G401.6 (cell line): ENCODE data around the gene AQP2.
A peak's percentile ranks its signal among the peaks of the same experiment; 100 is the strongest.

ENCODE experiments used
- FAIRE-seq: peaks from 2 replicates; lab custom pipeline; 2012; peaks lifted over from hg19 to GRCh38; lab: Jason Lieb, UNC

The AQP2 gene

DNA sequence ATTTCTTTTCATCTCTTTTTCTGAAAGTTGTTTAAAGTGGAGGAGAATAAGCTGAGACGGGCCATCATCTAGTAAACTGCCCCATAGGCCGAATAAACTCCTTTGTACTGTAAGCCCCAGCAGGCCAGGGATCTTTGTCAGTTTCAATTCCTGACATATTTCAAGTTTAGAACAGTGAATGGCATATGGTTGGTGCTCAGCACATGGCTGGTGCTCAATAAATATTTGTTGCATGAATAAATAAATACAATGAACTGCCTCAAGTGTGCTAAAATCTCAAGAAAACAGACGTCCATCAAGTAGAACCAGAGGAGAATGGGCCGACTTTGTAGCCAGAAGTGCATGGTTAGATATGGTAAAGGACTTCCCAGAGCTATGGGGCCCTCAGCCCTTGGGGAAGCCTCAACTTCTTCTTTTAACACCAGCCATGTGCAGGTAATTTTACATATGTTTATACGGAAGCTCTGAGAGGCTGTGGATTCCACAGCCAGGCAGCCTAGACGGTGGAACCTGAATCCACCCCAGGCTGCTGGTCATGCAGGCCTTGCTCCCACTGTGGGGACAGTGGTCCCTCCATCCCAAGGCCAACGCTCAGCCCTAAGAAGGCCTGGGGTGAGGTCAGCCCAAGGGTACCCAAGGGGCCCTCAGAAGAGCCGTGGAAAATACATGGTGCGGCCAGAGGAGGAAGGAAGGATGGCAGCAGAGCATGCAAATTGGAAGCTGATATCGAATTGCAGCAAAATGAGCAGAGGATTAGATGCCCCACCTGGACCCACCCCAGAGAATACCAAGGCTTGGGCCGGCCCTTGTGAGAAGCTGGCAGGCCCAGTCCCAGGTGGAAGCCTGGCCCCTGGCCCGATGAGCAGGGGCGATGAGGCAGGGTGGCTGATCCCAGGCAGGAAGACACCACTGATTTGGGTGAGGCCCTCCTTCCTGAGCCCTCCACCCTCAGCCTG, 8.7 kb upstream of the AQP2 start:
- no peak for FAIRE-seq

DNA sequence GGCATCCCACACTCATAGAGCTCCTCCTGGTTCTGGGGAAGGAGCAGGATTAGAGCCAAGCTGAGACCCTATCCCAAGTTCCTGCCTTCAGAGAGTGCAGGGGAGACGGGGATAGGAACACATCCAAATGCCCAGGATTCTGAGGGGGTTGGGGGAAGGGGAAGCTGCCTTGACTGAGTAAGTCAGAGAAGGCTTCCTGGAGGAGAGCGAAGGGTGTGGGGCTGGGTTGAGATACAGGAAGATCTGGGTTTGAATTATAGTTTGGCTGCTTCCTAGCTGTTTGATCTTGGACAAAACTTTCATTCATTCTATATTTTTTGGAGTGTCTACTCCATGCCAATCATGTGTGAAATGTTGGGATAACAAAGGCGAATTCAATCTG, 8.0 kb upstream of the AQP2 start:
- FAIRE-seq: no peak

DNA sequence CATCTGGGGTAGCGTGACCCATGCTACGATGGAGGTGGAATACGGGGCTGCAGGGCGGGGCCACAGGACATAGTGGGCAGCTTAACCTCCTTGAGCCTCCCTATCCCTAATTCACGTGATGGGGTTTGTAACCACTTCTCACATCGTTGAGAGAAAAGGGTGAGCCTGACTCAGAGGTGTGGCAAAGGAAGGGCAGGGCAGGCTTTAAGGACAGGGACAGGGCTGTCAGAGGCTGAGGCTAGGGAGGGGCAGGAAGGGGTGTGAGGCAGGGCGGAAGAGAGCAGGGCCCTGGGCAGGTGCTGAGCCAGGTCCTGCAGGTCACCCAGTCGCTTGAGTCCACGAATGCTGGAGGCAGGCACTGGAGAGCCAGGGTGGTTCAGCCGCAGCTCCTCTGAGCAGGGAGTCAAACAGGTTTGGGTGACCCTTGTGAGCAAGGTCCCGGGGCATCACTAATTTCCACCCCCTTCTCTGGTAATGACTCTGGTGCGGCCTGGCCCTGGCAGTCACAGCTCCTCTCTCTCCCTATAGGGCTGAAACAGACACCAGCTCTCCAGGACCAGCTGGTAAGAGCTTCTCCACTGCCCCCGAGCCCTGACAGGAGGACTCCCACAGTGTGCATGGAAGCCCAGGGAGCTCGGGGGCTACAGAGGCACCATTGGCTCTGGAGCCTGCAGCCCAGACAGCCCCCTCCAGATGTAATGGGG, 7.5 kb upstream of the AQP2 start:
- no peak for FAIRE-seq

DNA sequence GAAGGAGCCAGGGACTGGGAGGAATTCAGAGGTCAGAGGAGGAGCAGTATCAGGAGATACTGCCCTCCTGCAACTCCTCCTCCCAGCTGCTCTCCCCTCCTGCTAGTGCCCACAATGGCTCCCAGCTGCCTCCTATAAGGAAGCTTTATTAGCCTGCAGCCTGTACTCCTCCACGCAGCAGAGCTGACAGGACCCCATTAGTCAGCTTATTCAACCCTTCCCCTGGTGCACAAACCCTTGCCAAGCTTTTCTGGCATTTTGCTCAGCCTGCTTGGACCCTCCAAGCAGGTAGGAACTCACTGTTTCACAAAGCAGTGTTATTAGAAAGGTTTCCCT, 6.9 kb upstream of the AQP2 start:
- no peak for FAIRE-seq

DNA sequence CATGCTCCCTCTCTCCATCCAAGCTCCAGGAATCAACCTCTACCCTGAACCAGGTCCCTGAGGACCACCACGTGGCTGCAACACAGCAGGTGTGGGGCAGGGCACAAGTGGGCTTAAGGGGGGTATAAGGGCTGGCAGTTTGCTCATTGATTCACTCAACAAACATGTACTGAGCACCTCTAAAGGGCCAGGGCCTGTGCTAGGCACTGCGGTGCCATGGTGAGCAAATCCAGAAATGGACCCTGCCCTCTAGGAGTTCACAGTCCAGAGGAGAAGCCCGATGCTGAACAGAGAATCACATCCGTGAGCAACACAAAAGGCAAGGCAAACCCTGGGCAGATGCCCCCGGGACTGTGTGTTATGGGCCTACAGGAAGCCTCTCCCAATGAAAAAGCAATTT, 6.5 kb upstream of the AQP2 start:
- FAIRE-seq: no peak

DNA sequence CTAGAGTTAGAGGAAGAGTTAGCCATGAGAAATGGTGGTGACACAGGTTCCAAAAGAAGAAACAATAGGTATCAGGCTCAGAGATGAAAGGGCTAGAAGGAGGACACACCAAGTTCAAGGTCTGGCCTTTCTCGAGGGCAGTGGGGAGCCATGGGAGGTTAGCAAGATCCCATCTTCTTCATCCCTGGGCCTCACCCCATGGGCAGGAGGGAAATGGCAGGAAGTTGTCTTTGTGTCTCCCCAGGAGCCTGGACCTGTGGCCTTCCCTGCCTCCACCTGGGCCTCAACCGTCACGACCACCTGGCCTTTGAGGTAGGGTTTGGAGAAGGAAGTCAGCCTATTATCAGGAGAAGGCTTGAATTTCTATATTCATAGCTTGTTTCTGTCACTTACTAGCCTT, 5.8 kb upstream of the AQP2 start:
- FAIRE-seq: no peak

DNA sequence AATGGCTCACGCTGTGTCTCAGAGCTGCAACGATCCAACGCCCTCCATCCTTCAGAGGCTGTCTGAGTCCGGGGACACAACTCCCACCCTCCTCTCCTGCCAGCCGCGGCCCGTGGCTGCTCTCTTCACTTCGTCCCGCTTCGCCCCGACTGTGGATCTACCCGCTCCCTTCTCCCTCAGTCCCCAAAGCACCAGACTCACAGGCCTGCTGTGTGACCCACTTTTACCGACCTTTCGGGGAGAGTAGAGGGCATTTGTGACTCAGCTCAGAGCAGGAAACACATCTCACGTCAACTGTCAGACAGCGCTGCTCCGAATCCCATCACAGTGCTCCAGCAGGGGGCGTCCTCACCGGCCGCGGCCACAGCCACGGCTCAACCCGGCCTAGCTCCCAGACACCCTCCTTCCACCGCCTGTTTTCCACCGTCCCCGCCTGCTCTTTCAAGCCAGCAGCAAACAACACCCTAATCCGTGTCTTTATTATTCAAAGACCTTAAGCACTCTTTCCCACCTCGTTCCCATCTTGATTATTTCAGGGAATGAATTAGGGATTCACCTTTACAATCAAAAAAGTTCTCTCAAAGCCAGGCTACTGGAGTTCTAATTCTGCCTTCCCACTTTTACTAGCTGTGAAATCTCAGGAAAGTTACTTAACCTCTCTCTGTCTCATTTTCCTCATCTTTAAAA, 5.0 kb upstream of the AQP2 start:
- FAIRE-seq: peak; percentile 47

DNA sequence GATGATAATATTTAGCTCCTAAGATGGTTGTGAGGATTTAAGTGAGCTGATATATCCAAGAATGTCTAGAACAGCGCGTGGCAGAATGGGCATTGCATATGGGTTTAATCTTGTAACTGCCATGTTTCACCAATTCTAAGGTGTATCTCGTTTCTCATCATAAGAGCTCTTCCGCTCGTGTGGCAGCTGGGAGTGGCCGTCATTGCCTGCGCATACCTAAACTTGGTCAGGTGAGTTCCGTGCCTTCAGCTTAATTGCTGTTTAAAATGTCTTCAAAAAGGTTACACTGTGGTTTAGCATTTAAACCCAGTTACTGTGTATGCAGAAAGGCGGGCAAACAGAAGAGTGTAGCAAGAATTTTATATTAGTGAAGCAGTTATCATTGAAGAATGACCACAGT, 4.5 kb upstream of the AQP2 start:
- no peak for FAIRE-seq

DNA sequence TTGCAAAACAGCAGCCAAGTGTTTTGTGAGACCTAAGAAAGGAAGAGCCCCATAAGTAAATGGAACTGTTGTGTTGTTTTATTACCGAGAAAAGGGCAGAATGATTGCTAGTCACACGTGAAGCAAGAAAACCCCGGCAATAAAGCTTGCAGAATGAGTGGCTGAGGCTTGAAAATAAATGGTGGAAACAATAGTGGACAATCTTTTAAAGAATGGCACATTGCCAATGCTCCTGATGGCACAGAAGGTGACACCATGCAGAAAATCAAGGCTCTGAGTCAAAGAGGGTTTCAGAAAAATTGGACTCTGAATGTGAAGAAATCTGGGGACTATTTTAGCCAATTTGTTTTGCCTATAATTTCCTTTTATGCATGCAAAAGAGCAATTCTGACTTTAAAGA, 4.0 kb upstream of the AQP2 start:
- FAIRE-seq: no peak

DNA sequence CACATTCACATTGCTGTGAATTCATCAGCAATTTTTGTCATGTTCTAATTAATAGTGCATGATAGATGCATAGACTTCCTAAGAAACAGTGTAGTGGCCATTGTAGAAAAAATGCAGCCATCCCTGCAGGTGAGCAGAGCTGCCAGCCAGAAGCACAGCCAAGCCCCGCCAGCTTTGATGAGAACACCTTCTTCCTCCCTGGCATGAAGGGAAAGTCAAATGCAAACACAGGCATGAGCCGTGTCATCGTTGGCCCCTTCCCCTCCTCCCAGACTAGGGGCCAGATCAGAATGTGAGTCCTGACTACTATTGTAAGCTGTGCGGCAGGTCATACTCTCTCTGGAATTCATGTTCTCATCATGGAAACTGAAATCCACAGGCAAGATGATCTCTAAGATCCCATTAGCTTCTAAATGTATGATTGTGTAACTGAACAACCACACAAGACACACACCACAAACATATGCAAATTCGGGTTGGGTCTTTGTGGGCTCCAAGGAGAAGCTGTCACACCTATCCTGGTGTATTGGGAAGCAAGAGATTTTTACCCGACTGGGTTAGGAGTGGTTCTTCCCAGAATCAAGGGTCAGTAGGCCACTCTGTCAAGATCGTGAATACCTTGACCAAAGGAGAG, 2.8 kb upstream of the AQP2 start:
- no peak for FAIRE-seq

DNA sequence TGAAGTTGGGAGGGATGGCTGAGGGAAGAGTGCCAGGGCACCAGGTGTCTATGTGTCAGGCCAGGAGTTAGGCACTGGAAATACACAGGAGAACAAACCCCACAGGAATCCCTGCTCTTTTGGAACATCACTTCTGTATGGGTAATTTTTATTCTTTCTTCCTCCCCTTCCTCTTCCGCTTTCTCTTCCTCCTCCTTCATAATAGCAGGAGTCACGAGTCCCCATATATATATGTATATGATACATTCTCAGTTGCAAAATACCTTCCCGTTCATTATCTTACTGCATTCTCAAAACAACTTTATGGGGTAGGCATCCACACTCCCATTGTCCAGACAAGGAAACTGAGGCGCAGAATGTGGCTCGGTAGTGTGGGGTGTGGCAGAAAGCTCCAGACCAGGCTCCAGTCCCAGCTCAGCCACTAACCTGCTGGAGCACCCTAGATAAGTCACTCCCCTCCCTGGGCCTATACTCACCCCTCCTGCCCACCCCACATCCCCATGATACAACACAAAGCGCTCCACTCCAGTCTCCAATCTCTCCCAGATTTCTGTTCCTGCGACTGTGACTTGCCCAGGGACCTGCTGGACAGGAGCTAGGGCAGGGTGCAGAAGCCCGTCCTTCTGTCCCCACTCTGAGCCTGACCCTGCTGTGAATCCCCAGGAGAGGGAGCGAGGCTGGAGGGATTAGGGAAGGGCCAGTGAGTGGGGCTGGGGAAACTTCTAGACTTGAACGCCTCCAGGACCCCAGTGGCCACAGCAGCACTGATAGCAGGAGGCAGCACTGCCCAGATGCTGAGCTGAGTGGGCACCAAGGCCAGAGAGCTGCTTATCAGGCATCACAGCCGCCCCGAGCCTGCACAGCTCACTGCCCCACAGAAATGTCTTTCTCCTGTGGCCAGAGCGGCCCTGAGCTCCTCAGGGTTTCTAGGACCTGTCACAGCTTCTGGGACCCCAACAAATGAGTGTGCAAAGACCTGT, 1.4 kb upstream of the AQP2 start:
- FAIRE-seq: no peak

DNA sequence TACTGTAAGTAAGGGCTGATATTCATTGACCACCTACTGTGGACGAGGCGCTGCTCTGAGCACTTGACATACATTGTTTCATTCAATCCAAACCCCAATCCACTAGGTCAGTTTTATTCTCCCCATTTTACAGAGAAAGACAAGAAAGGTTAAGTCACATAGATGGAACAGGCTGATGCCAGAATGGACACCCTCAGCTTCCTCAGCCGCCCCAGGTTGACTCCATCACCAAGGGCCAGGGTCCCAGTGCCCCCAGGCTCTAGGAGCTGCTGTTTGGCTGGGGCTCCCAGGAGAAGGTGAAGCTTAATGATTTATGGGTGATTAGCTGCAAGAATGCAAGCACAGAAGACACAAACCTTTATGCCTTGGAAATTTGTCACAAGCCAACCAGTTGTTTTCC, 671 bp upstream of the AQP2 start:
- FAIRE-seq: no peak

DNA sequence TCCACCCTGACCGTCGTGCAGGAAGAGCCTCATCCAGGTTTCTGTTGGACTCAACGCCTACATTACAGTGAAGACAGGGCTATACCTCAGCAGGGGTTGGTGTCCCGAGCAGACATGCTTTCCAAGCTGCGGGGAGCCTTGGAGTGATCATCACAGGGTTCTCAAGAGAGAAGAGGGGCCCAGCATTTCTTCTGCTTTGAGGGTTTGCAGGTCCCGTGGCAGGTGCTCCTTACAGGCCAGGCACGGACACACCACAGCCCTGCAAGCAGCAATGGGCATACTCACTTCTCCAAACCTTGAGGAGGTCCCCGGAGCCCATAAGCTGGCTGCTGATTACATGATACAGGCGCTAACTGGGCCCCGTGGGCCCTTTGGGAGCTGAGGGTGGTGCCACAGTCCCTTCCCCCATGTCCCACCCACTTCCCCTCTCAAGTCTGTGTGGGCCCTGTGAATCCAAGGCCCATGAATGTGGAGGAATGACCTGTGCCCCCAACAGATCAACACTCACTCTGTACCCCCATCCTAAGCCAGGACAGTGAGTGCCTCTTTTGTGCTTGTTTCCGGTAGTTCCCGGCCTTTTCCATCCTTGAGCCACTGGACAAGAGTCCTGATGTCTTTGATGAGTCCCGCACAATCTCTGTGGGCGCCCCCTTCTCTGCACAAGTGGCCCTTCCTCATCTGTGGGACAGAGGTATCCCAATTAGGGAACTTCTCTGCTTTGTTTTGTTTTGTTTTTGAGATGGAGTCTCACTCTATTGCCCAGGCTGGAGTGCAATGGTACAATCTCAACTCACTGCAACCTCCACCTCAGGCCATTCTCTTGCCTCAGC, 1.1 kb downstream of the AQP2 start:
- FAIRE-seq: no peak

DNA sequence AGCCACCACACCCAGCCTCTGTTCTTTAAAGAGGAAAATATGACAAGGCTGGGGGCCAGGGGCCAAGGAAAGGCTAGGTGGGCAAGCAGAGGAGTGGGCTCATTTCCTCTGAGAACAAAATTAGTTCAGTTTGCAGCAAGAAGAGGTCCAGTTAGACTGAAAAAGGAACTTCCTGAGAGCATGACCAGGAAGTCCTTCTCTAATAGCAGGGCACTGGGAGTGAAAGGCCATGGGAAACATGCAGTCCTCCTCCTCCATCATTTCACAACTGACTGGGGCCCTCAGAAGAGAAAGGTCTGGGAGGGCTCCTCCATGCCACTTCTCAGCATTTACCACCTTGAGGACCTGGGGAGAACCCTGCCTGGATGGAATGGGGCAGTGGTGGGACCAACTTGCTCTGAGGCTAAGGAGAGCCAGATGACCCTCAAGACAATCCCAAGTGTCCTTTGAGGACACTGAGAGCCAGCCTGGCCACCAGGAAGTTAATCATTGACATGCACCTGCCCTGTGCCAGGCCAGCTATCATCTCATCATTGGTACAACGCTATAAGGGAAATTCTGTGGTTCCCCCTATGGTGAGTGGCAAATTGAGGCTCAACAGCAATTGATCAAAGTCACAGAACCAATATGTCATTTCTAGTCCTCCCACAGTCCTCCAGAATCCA, 2.0 kb downstream of the AQP2 start:
- FAIRE-seq: no peak

DNA sequence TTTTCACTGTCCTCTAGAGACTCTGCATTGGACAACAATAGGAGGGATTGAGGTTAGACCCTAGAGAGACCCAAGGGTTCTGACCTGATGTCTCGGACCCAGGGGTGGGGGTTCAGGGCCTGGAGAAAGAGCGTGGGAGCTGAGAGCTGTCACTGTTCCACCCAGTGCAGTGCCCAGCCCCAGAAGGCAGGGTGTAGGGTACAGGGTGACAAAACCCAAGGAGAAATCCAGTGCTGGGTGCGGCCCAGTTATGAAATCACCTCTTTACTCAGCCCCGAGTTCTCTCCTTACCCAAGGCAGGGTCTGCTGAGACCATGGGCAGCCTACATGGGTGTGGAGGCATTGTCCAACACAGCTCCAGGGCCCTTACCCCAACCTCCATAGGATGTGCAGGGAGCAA, 2.6 kb downstream of the AQP2 start:
- no peak for FAIRE-seq

DNA sequence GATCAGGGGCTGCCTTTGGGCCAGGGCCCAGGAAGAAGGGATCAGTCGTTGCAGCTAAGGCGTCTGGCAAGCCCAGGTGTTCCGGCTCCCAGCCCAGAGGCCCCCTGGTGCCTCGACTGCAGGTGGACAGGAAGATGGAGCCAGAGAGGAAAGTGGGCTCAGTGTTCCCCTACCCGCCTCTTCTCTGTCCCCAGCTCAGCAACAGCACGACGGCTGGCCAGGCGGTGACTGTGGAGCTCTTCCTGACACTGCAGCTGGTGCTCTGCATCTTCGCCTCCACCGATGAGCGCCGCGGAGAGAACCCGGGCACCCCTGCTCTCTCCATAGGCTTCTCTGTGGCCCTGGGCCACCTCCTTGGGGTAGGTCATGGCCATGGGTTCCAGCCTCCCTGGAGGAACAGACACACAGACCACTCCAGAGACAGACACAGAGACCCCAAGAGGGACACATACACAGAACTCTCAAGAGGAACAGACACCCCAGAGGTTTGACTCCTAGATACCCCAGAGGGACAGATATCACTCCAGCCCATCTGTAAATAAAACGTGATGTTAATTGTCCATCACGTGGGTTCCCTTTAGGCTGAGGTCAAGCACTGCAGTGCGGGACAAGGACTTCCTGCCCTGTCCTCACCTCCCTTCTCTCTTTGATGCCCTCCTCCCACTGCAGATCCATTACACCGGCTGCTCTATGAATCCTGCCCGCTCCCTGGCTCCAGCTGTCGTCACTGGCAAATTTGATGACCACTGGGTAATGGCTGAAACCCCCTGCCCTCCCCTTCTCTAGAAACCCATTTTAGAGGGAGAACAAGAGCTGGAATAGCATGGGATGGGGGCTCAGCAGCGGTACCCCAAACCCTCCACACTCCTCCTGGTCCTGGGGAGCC, 3.7 kb downstream of the AQP2 start:
- no peak for FAIRE-seq

DNA sequence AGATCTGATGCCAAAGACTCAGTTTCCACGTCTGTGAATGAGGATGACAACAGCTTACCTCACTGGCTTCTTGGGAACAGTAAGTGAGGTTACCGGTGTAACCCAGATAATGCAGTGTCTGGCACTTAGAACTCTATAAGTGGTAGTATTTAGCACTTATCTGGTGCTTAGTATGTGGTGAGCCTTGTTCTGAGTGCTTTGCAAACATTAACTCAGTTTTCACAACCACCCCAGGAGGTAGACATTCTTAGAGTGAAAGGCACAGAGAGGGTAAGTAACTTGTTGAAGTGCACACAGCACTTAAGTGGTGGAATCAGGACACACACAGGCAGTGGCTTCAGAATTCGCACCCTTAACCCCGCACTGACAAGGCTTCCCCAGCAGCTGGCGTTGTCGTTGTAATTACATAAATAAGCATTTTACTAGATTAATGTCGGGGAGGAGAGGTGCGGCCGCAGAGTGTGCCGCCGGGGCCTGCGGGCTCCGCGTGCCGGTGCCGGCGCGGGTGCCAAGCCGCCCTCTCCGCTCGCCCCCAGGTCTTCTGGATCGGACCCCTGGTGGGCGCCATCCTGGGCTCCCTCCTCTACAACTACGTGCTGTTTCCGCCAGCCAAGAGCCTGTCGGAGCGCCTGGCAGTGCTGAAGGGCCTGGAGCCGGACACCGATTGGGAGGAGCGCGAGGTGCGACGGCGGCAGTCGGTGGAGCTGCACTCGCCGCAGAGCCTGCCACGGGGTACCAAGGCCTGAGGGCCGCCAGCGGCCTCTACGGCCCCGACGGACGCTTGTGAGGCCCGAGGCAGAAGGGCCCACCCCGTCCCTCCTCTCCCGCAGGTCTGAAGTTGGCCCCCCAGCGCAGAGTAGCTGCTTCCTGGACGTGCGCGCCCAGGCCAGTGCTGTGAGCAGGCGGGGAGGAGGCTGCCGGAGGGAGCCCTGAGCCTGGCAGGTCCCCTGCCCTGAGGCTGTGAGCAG, 4.6 kb downstream of the AQP2 start:
- no peak for FAIRE-seq
